Ovary (tissue), 3 donors: ENCODE results near the gene DIMT1.

Experiments used
- CTCF ChIP-seq, 3 donors: fragments of 450-650 bp in 2 of 3; fragments of 200-600 bp in 1 of 3; IDR thresholded peaks; one replicate each; pipeline versions ENCODE4 v1.5.1 to v1.8.0; 2016 to 2022; ENCODE audit warnings: antibody characterized with exemption in 3 of 3, mild to moderate bottlenecking in 1 of 3
- EP300 ChIP-seq: sonication (generic); formaldehyde crosslinking; IDR thresholded peaks from one replicate; pipeline ENCODE4 v1.6.1; 2017; ENCODE audit warnings: antibody characterized with exemption
- POLR2A ChIP-seq: fragments of 450-650 bp; IDR thresholded peaks from one replicate; pipeline ENCODE4 v1.6.1; 2017; ENCODE audit warnings: antibody characterized with exemption, mild to moderate bottlenecking, moderate library complexity
- donor health status: DM: no; HTN: no; CAD: no.

GRCh38 chr5:62431735-62432620 is 28.3 kb upstream of the DIMT1 start:
- no peak for TF ChIP-seq CTCF (IDR thresholded peaks at IDR 0.05)
- no peak for TF ChIP-seq POLR2A
- no peak for TF ChIP-seq EP300
